Measurements from ENCODE around the gene PAXIP1. TPM values are rescaled to one million over a fixed set of nuclear protein-coding genes. Genes with fewer than 3 reads are reported as not detected.

Gene PAXIP1
- total RNA-seq, 1 experiment from 2014 or later = 15.3 TPM

DNA sequence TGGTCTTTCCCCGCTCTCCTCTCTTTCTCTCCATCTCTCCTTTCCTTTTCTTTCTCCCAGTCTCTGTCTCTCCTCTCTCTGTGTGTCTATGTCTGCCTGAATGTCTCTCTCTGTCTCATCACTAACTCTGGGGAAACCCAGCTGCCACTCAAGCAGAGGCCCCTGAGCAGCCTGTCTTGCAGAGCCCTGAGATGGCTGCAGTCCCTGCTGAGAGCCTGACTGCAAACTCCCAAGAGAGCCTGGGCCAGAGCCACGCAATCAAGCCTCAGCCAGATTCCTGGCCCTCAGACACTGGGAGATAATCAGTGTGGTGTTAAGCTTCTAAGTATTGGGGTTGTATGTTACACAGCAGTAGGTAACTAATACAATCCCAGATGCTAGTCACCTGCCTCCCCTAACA lies 91.5 kb downstream of the PAXIP1 start:
- no peak overlapping the region for H3K9ac ChIP-seq (ENCODE audit: low read length)
- TF ChIP-seq EZH2phosphoT487 (IDR thresholded peaks at IDR 0.05; ENCODE audit: borderline replicate concordance, low read length) (no peak), EZH2 (IDR thresholded peaks at IDR 0.05; ENCODE audit: low read length, unreplicated experiment) (no peak)
- TF ChIP-seq, protein P1, sequence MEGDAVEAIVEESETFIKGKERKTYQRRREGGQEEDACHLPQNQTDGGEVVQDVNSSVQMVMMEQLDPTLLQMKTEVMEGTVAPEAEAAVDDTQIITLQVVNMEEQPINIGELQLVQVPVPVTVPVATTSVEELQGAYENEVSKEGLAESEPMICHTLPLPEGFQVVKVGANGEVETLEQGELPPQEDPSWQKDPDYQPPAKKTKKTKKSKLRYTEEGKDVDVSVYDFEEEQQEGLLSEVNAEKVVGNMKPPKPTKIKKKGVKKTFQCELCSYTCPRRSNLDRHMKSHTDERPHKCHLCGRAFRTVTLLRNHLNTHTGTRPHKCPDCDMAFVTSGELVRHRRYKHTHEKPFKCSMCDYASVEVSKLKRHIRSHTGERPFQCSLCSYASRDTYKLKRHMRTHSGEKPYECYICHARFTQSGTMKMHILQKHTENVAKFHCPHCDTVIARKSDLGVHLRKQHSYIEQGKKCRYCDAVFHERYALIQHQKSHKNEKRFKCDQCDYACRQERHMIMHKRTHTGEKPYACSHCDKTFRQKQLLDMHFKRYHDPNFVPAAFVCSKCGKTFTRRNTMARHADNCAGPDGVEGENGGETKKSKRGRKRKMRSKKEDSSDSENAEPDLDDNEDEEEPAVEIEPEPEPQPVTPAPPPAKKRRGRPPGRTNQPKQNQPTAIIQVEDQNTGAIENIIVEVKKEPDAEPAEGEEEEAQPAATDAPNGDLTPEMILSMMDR (conservative IDR thresholded peaks at IDR 0.05; ENCODE audit: low read depth, low read length) = no peak
- no peaks in the 10 kb centered on the region for H3K79me2 ChIP-seq (ENCODE audit: low read length)
- ChIA-PET CTCF (no interaction called here), POLR2A (ENCODE audit: unreplicated experiment) (no interaction called here)
- no peak overlapping the region for H3K27ac ChIP-seq (ENCODE audit: low read length)
- no peaks in the 10 kb centered on the region for H3F3A ChIP-seq (ENCODE audit: low read length, unreplicated experiment)
- no peaks in the 10 kb centered on the region for H3K4me1 ChIP-seq (ENCODE audit: insufficient read depth, low read length)
- ATAC-seq (no peak), DNase-seq (no peak)
- no peak overlapping the region for H2AFZ ChIP-seq (ENCODE audit: low read length)
- H3K27me3 ChIP-seq (ENCODE audit: low read length) = no peaks in the 10 kb centered on the region
- H3K9me3 ChIP-seq (ENCODE audit: low read length) = no peaks in the 10 kb centered on the region
- no peaks in the 10 kb centered on the region for H3K9me2 ChIP-seq (replicated peaks; ENCODE audit: low read length)
- H3K4me2 ChIP-seq (ENCODE audit: low read length) = no peak overlapping the region
- no TSS peak for BruUV-seq (replicated peaks)
- intact Hi-C loops (cut with micrococcal nuclease) = no loop called here
- H3K36me3 ChIP-seq (ENCODE audit: low read depth, low read length) = no peaks in the 10 kb centered on the region
- no peaks in the 10 kb centered on the region for H4K20me1 ChIP-seq (ENCODE audit: low read length)
- H3K4me3 ChIP-seq (ENCODE audit: low read length) = no peak overlapping the region

DNA sequence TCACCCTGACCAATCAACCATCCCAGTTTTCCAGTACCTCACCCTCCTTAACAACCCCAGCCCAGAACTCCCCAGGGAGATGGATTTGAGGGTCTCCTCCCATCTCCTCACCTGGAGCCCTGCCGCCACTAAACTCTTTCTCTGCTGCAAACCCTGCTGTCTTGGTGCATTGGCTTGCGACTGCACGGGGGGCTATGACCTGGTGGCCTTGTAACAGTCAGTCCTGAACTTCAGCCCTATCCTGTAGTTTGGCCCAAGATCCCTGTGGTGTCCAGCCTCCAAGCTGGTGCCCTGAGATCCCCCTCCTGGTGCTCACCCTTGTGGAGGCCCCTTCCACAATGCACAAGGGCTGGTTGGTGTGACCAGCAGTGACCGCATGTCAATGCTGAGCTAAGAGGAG lies 91.9 kb downstream of the PAXIP1 start:
- no peaks in the 10 kb centered on the region for H3K4me1 ChIP-seq (ENCODE audit: insufficient read depth, low read length)
- no peak overlapping the region for H2AFZ ChIP-seq (ENCODE audit: low read length)
- H3K36me3 ChIP-seq (ENCODE audit: low read depth, low read length) = no peaks in the 10 kb centered on the region
- H4K20me1 ChIP-seq (ENCODE audit: low read length) = no peaks in the 10 kb centered on the region
- H3F3A ChIP-seq (ENCODE audit: low read length, unreplicated experiment) = no peaks in the 10 kb centered on the region
- ATAC-seq = no peak
- no peak for DNase-seq
- no peak overlapping the region for H3K4me2 ChIP-seq (ENCODE audit: low read length)
- TF ChIP-seq EZH2phosphoT487 (IDR thresholded peaks at IDR 0.05; ENCODE audit: borderline replicate concordance, low read length) (no peak), EZH2 (IDR thresholded peaks at IDR 0.05; ENCODE audit: low read length, unreplicated experiment) (no peak)
- TF ChIP-seq, protein P1 (conservative IDR thresholded peaks at IDR 0.05; ENCODE audit: low read depth, low read length) = no peak
- no peaks in the 10 kb centered on the region for H3K79me2 ChIP-seq (ENCODE audit: low read length)
- H3K27ac ChIP-seq (ENCODE audit: low read length) = no peak overlapping the region
- no peaks in the 10 kb centered on the region for H3K9me2 ChIP-seq (replicated peaks; ENCODE audit: low read length)
- H3K9me3 ChIP-seq (ENCODE audit: low read length) = no peaks in the 10 kb centered on the region
- ChIA-PET CTCF (no interaction called here), POLR2A (ENCODE audit: unreplicated experiment) (no interaction called here)
- H3K9ac ChIP-seq (ENCODE audit: low read length) = no peak overlapping the region
- 0 out of 2 replicates have a peak, but pooled peaks cover 2% of the 10 kb centered on the region for H3K27me3 ChIP-seq (ENCODE audit: low read length)
- intact Hi-C loops (cut with micrococcal nuclease) = no loop called here
- no TSS peak for BruUV-seq (replicated peaks)
- H3K4me3 ChIP-seq (ENCODE audit: low read length) = no peak overlapping the region

DNA sequence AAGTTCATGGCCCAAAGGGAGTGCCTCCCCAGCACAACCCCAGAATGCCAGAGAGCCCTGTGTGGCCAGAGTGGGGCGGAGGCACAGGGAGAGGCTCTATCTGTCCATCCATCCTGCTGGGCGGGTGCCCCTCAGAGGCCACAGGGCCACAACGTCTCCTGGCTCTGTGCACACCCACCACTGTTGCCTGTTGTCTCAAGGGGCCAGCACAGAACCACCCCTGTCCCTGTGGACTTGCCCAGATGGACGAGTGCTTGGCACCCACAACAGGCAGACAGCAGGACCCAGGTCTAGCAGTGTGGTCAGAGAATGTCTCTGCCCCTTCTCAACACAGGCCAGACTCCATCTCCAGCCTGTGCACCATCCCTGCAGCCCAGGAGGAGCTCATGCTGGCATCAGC lies 92.8 kb downstream of the PAXIP1 start:
- H3K4me2 ChIP-seq (ENCODE audit: low read length) = no peak overlapping the region
- H3K4me3 ChIP-seq (ENCODE audit: low read length) = no peak overlapping the region
- no peak overlapping the region for H2AFZ ChIP-seq (ENCODE audit: low read length)
- H3K9me2 ChIP-seq (replicated peaks; ENCODE audit: low read length) = no peaks in the 10 kb centered on the region
- H3K27me3 ChIP-seq (ENCODE audit: low read length) = peaks cover 8% of the 10 kb centered on the region; the same call in 1 of the 2 replicates
- H3K79me2 ChIP-seq (ENCODE audit: low read length) = no peaks in the 10 kb centered on the region
- no peaks in the 10 kb centered on the region for H4K20me1 ChIP-seq (ENCODE audit: low read length)
- ChIA-PET POLR2A (ENCODE audit: unreplicated experiment) (no interaction called here), CTCF (no interaction called here)
- BruUV-seq (replicated peaks) = no TSS peak
- no peaks in the 10 kb centered on the region for H3K4me1 ChIP-seq (ENCODE audit: insufficient read depth, low read length)
- DNase-seq = no peak
- H3K27ac ChIP-seq (ENCODE audit: low read length) = no peak overlapping the region
- H3K9ac ChIP-seq (ENCODE audit: low read length) = no peak overlapping the region
- H3F3A ChIP-seq (ENCODE audit: low read length, unreplicated experiment) = no peaks in the 10 kb centered on the region
- H3K9me3 ChIP-seq (ENCODE audit: low read length) = no peaks in the 10 kb centered on the region
- no peak for ATAC-seq
- no peaks in the 10 kb centered on the region for H3K36me3 ChIP-seq (ENCODE audit: low read depth, low read length)
- no peak for TF ChIP-seq EZH2phosphoT487 (IDR thresholded peaks at IDR 0.05; ENCODE audit: borderline replicate concordance, low read length)
- intact Hi-C loops (cut with micrococcal nuclease) = no loop called here

Measured in PC-3 (cell line).